Peyer's patch (tissue), 4 donors: ENCODE measurements around the gene STRN. TPM values are rescaled to one million over a fixed set of nuclear protein-coding genes. Genes with fewer than 3 reads are reported as not detected.
"Not testable (repeated sequence)": the region's sequence is repeated elsewhere in the genome, so short reads cannot be mapped to it uniquely, and the experiment has no call there.

Experiments
- DNase-seq, 3 donors: peaks; one replicate each; pipeline ENCODE4 v3.0.0-alpha.2; 2017 to 2019
- H3K27ac ChIP-seq, 4 donors: fragments of 200-600 bp; sonication (generic); one replicate each; pipeline ENCODE4 v1.5.1; 2016 to 2019
- H3K27me3 ChIP-seq, 2 donors: fragments of 200-600 bp; sonication (generic); one replicate each; pipeline ENCODE4 v1.5.1; 2019
- H3K36me3 ChIP-seq, 3 donors: fragments of 200-600 bp; sonication (generic); one replicate each; pipeline ENCODE4 v1.5.1; 2016 to 2019
- H3K4me1 ChIP-seq, 4 donors: fragments of 200-600 bp; sonication (generic); one replicate each; pipeline ENCODE4 v1.5.1; 2016 to 2019
- H3K4me3 ChIP-seq, 4 donors: fragments of 200-600 bp; sonication (generic); 1 replicate in 3 of 4; 2 replicates in 1 of 4; pipeline ENCODE4 v1.5.1; 2016 to 2019; ENCODE audit warnings: mild to moderate bottlenecking in 1 of 4
- H3K9me3 ChIP-seq, 4 donors: fragments of 200-600 bp; sonication (generic); one replicate each; pipeline ENCODE4 v1.5.1; 2016 to 2019; ENCODE audit warnings: mild to moderate bottlenecking in 1 of 4
- CTCF ChIP-seq, 6 experiments: fragments of 450-650 bp in 4 of 6; fragments of 200-600 bp in 2 of 6; sonication (generic) in 1 of 6; IDR thresholded peaks; one replicate each; pipeline ENCODE4 v1.5.1; 2017 to 2019; ENCODE audit warnings: antibody characterized with exemption in 6 of 6, mild to moderate bottlenecking in 3 of 6, moderate library complexity in 1 of 6
- POLR2A ChIP-seq, 2 donors: fragments of 450-650 bp; IDR thresholded peaks; one replicate each; pipeline ENCODE4 v1.5.1; 2017; ENCODE audit warnings: antibody characterized with exemption in 2 of 2, mild to moderate bottlenecking in 2 of 2, moderate library complexity in 2 of 2
- total RNA-seq, 4 donors: library from RNA; depleted of rRNA; stranded (reverse); fragments of >200 nt; gene quantifications; one replicate each; pipeline ENCODE4 v1.1.0, GENCODE V29; 2016

STRN gene
- total RNA-seq, 4 donors from 2014 or later = 15.7 to 26.1 (median 24.0) TPM

- no peak for TF ChIP-seq CTCF (IDR thresholded peaks at IDR 0.05)
- no peak for TF ChIP-seq POLR2A (IDR thresholded peaks at IDR 0.05)
- no peaks in the 10 kb centered on the region for H3K9me3 ChIP-seq
- H3K4me3 ChIP-seq = no peak overlapping the region
- no peaks in the 10 kb centered on the region for H3K27me3 ChIP-seq
- no peak for DNase-seq
- peaks cover 0 to 11% (median 0%) of the 10 kb centered on the region in 3 donors for H3K36me3 ChIP-seq
- no peaks in the 10 kb centered on the region for H3K4me1 ChIP-seq
- no peak overlapping the region for H3K27ac ChIP-seq
Measured at GRCh38 chr2:36843838-36844237, 122.5 kb downstream of the STRN start.

DNA sequence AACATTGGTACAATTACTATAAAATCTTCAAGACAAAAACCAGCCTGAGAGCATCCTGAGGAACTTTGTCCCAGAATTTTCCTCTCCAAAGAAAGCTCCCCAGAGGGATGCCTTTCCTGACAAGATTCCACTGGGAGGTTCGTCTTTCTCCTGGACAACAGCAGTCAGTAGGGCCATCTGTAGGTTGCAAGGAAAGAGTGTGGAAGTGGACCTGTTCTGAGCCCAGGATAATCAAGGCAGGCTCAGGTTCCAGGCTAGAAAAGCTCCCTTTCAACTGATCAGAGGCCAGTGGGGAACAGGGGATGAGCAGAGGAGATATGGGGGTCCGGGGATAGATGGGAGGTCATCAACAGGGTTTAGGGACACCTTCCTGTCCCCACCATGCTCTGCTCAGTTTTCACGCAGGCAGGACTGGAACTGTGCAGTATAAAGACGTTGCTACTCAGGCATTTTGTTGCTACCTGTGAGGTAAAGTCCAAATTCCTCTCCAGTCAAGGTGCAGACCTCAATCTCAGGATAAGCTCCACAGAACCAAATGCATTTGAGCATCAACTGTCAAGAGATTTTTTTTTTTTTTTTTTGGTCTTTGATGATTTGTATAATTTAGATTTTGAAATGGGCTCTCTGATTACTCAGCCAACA lies 126.2 kb downstream of the STRN start:
- TF ChIP-seq POLR2A (IDR thresholded peaks at IDR 0.05) (no peak), CTCF (IDR thresholded peaks at IDR 0.05) (no peak)
- no peak for DNase-seq
- no peaks in the 10 kb centered on the region for H3K27me3 ChIP-seq
- no peak overlapping the region for H3K27ac ChIP-seq
- H3K4me1 ChIP-seq = no peaks in the 10 kb centered on the region
- no peaks in the 10 kb centered on the region for H3K9me3 ChIP-seq
- no peaks in the 10 kb centered on the region for H3K36me3 ChIP-seq
- H3K4me3 ChIP-seq = no peak overlapping the region

DNA sequence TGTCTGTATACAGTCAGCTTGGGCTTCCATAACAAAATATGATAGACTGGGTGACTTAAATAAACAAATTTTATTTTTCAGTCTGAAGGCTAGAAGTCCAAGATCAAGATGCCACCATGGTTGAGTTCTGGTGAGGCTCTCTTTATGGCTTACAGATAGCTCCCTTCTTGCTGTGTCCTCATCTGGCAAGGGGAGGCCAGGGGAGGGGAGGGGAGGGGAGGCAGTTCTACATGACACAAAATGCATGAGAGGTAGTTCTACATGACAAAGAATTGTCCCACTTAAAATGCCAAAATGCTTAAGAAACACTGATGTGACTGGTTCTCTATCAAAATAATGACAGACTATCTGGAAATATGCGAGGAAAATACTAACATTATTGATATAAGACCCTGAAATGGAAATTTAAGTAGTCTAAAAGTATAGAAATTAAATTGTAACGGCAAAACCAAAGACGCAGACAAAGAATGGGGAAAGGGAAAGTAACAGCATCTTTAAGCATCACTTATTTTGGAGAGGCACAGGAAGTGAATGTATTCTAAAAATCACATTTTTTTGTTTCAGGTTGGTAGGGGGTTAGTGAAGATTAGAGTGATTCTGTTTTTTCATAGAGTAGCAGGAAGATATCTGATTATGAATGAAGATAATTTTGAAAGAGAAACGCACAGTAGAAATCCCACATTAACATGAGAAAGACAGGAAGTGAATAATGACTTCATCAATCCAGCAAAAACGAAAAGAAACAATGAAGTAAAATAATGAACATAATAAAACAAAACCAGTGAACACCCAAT lies 131.4 kb downstream of the STRN start:
- no peaks in the 10 kb centered on the region for H3K9me3 ChIP-seq
- TF ChIP-seq CTCF (IDR thresholded peaks at IDR 0.05) (no peak), POLR2A (IDR thresholded peaks at IDR 0.05) (no peak)

GRCh38 chr2:36834203-36834602 lies 132.1 kb downstream of the STRN start:
- Histone ChIP-seq H3K4me1 (no peaks in the 10 kb centered on the region), H3K4me3 (no peak overlapping the region), H3K36me3 (no peaks in the 10 kb centered on the region), H3K27ac (no peak overlapping the region), H3K27me3 (no peaks in the 10 kb centered on the region), H3K9me3 (no peaks in the 10 kb centered on the region)
- no peak for TF ChIP-seq POLR2A (IDR thresholded peaks at IDR 0.05)
- TF ChIP-seq CTCF (IDR thresholded peaks at IDR 0.05) = no peak
- no peak for DNase-seq

More for the DNA sequence above, 131.4 kb downstream of the STRN start:
- DNase-seq = no peak
- Histone ChIP-seq H3K27ac (no peak overlapping the region), H3K36me3 (no peaks in the 10 kb centered on the region), H3K27me3 (no peaks in the 10 kb centered on the region), H3K4me3 (no peak overlapping the region), H3K4me1 (no peaks in the 10 kb centered on the region)

DNA sequence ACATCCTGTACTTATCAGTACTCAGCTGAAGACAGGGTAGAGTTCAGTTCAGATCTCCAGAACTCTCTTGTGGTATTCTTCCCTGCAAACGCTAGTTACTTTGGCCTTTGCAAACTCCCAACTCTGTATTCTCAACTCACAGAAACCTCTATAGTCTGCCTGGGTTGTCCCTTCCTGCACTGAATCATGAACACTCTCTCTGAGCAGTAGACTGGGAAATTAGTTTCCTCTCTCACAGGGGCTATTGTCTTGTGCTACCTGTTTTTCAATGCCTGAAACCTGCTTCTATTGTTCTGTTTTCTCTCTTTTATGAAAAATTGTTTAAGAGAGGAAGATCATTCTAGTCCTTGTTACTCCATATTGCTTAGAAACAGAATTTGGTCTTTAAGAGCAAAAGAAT lies 135.2 kb downstream of the STRN start:
- no peak for TF ChIP-seq CTCF (IDR thresholded peaks at IDR 0.05)
- TF ChIP-seq POLR2A (IDR thresholded peaks at IDR 0.05) = no peak
- no peaks in the 10 kb centered on the region for H3K27me3 ChIP-seq
- H3K4me1 ChIP-seq = no peaks in the 10 kb centered on the region
- no peak overlapping the region for H3K4me3 ChIP-seq
- H3K36me3 ChIP-seq = no peaks in the 10 kb centered on the region
- H3K27ac ChIP-seq = no peak overlapping the region
- H3K9me3 ChIP-seq = no peaks in the 10 kb centered on the region
- no peak for DNase-seq

- not testable (repeated sequence) for H3K9me3 ChIP-seq, DNase-seq, H3K36me3 ChIP-seq, H3K4me3 ChIP-seq, H3K27me3 ChIP-seq, H3K27ac ChIP-seq
- H3K4me1 ChIP-seq = peaks cover 0 to 18% (median 0%) of the 10 kb centered on the region in 4 donors
Measured at GRCh38 chr2:36824683-36825082, 141.7 kb downstream of the STRN start.
